Measurements from ENCODE around the gene ALDOA.

The ALDOA gene

GRCh38 chr16:30027588-30028437 lies 37.7 kb upstream of the ALDOA start:
- Histone ChIP-seq H3K4me3 (no peak overlapping the region), H3K27ac (no peak overlapping the region), H3K27me3 (peaks cover 0 to 100% of the 10 kb centered on the region in 2 donors), H3K9me3 (no peaks in the 10 kb centered on the region), H3K36me3 (no peaks in the 10 kb centered on the region), H3K4me1 (peaks cover 0 to 17% (median 10%) of the 10 kb centered on the region in 4 donors)
- intact Hi-C loops (cut with DNase I; ENCODE audit: low total_unique reads): no loop called here
- TF ChIP-seq CTCF (IDR thresholded peaks at IDR 0.05): no peak
- DNase-seq: no peak

- intact Hi-C loops (cut with DNase I; ENCODE audit: low total_unique reads): no loop called here
These were observed 37.0 kb upstream of the ALDOA start for GRCh38 chr16:30028438-30029076.

GRCh38 chr16:30030011-30030685 lies 35.4 kb upstream of the ALDOA start:
- Histone ChIP-seq H3K27me3 (peaks cover 0 to 98% of the 10 kb centered on the region in 2 donors), H3K36me3 (no peaks in the 10 kb centered on the region), H3K27ac (no peak overlapping the region), H3K9me3 (no peaks in the 10 kb centered on the region), H3K4me3 (no peak overlapping the region), H3K4me1 (peaks cover 0 to 17% (median 10%) of the 10 kb centered on the region in 4 donors)
- TF ChIP-seq CTCF (IDR thresholded peaks at IDR 0.05): no peak
- DNase-seq: no peak
- intact Hi-C loops (cut with DNase I; ENCODE audit: low total_unique reads): no loop called here

More at GRCh38 chr16:30028438-30029076, 37.0 kb upstream of the ALDOA start:
- H3K27me3 ChIP-seq: peaks cover 0 to 100% of the 10 kb centered on the region in 2 donors
- H3K4me3 ChIP-seq: no peak overlapping the region
- TF ChIP-seq CTCF (IDR thresholded peaks at IDR 0.05): no peak
- H3K27ac ChIP-seq: no peak overlapping the region
- H3K4me1 ChIP-seq: peaks cover 0 to 17% (median 10%) of the 10 kb centered on the region in 4 donors
- H3K36me3 ChIP-seq: no peaks in the 10 kb centered on the region
- DNase-seq: no peak
- H3K9me3 ChIP-seq: no peaks in the 10 kb centered on the region

GRCh38 chr16:30030841-30031413 lies 34.6 kb upstream of the ALDOA start, which contains the start of gene TLCD3B:
TLCD3B (minus strand) TSS chr16:30031271; CDS start chr16:30030527, 744 bp downstream.
- intact Hi-C loops (cut with DNase I; ENCODE audit: low total_unique reads): no loop called here

More at GRCh38 chr16:30030841-30031413, 34.6 kb upstream of the ALDOA start, which contains the start of gene TLCD3B:
- TF ChIP-seq CTCF (IDR thresholded peaks at IDR 0.05): no peak
- Histone ChIP-seq H3K27ac (no peak within 1 kb of the TSS), H3K27me3 (peaks cover 0 to 98% of the 10 kb centered on the region in 2 donors), H3K4me3 (no peak within 1 kb of the TSS), H3K36me3 (no peaks in the 10 kb centered on the region), H3K9me3 (no peaks in the 10 kb centered on the region), H3K4me1 (peaks cover 0 to 17% (median 10%) of the 10 kb centered on the region in 4 donors)
- DNase-seq: no peak
